Adrenal gland (tissue), 12 donors: Measurements from ENCODE around the gene JARID2. TPM values are rescaled to one million over a fixed set of nuclear protein-coding genes. Genes with fewer than 3 reads are reported as not detected.

Experiments
- DNase-seq, 7 donors: peaks; one replicate each; pipeline ENCODE4 v3.0.0-alpha.2; 2019 to 2020
- H3K27ac ChIP-seq, 5 donors: fragments of 200-600 bp; sonication (generic) in 4 of 5; 1 replicate in 3 of 5; 2 replicates in 2 of 5; pipeline versions ENCODE4 v1.5.1 to v1.8.0; 2016 to 2020; ENCODE audit warnings: mild to moderate bottlenecking in 1 of 5
- H3K27me3 ChIP-seq: fragments of 200-600 bp; 2 replicates; pipeline ENCODE4 v1.8.0; 2021
- H3K36me3 ChIP-seq, 2 donors: fragments of 200-600 bp; replicated peaks in 1 of 2; 1 replicate in 1 of 2; 2 replicates in 1 of 2; pipeline versions ENCODE4 v1.5.1 to v1.8.0; 2018 to 2022
- H3K4me1 ChIP-seq, 2 donors: fragments of 200-600 bp; replicated peaks in 1 of 2; 1 replicate in 1 of 2; 2 replicates in 1 of 2; pipeline versions ENCODE4 v1.5.1 to v1.8.0; 2018 to 2021
- H3K4me3 ChIP-seq, 4 donors: fragments of 200-600 bp; sonication (generic) in 3 of 4; one replicate each; pipeline ENCODE4 v1.5.1; 2016 to 2018
- H3K9me3 ChIP-seq, 3 donors: fragments of 200-600 bp; sonication (generic) in 1 of 3; replicated peaks in 1 of 3; 1 replicate in 2 of 3; 2 replicates in 1 of 3; pipeline versions ENCODE4 v1.5.1 to v1.8.0; 2016 to 2021
- POLR2A ChIP-seq, 2 donors: fragments of 450-650 bp; IDR thresholded peaks; one replicate each; pipeline ENCODE4 v1.6.1; 2017; ENCODE audit warnings: antibody characterized with exemption in 2 of 2, mild to moderate bottlenecking in 2 of 2, moderate library complexity in 1 of 2
- WGBS, 4 donors: extraction: QIAGEN DNeasy Blood & Tissue Kit in 2 of 4; methylation state at CpG; one replicate each; pipeline versions ENCODE4 v1.1.5 to v1.1.7; 2013 to 2017; 5-methylcytosine and 5-hydroxymethylcytosine counted together
- intact Hi-C, 2 donors: fragments of 100-400 bp; cut with DNase I; formaldehyde crosslinking; loops; one replicate each; pipeline versions ENCODE4 v1.14.1 to v1.15.0; 2022 to 2023
- polyA plus RNA-seq, 3 donors: library from polyadenylated mRNA; stranded (reverse); fragments of 200-250 nt in 2 of 3; fragments of 350-450 nt in 1 of 3; fragmentation: Illumina TruSeq in 1 of 3; extraction: RNeasy Lipid Tissue Mini Kit (QIAGEN cat#74804) in 1 of 3; gene quantifications; one replicate each; pipeline ENCODE4 v1.2.3, GENCODE V29; 2013 to 2014
- total RNA-seq, 9 donors: library from RNA; depleted of rRNA in 4 of 9; stranded (reverse); fragments of >200 nt in 4 of 9; fragments of 120-200 nt in 1 of 9; fragmentation: NEBNext Ultra II Directional in 1 of 9; extraction: Animal tissue kit (Norgen Biotek cat#: 25700) in 1 of 9; gene quantifications; one replicate each; pipeline versions ENCODE4 v1.1.0 to v1.2.4, GENCODE V29; 2013 to 2023
- TF ChIP-seq, protein P1 (sequence below), 6 experiments: fragments of 450-650 bp in 4 of 6; fragments of 200-600 bp in 2 of 6; sonication (generic) in 1 of 6; IDR thresholded peaks; 1 replicate in 5 of 6; 2 replicates in 1 of 6; pipeline versions ENCODE4 v1.5.1 to v1.8.0; 2016 to 2021; ENCODE audit warnings: antibody characterized with exemption in 6 of 6, mild to moderate bottlenecking in 2 of 6, moderate library complexity in 1 of 6
- donor health status: healthy with polysubstance abuse.
- donor health status: Bipolar disorder and iron deficiency.
- donor health status: DM: yes; HTN: yes; CAD: no.
- donor health status: DM: no; HTN: no; CAD: no.
- donor health status: DM: no; HTN: no; CAD: no.
- donor health status: DM: yes; HTN: yes; CAD: no.

JARID2 gene
- total and polyA plus RNA-seq, 12 donors = 3.0 to 13.6 (median 8.2) TPM

- H3K4me3 ChIP-seq = no peak overlapping the region
- WGBS, 4 donors = 89 to 96% (median 95%) methylated on average over 4 of the region's 4 CpGs
- no peak for DNase-seq
- H3K27ac ChIP-seq = no peak overlapping the region
- no peaks in the 10 kb centered on the region for H3K4me1 ChIP-seq
- no peaks in the 10 kb centered on the region for H3K9me3 ChIP-seq
- H3K27me3 ChIP-seq = no peaks in the 10 kb centered on the region
- TF ChIP-seq POLR2A (IDR thresholded peaks at IDR 0.05) = no peak
- TF ChIP-seq, protein P1, sequence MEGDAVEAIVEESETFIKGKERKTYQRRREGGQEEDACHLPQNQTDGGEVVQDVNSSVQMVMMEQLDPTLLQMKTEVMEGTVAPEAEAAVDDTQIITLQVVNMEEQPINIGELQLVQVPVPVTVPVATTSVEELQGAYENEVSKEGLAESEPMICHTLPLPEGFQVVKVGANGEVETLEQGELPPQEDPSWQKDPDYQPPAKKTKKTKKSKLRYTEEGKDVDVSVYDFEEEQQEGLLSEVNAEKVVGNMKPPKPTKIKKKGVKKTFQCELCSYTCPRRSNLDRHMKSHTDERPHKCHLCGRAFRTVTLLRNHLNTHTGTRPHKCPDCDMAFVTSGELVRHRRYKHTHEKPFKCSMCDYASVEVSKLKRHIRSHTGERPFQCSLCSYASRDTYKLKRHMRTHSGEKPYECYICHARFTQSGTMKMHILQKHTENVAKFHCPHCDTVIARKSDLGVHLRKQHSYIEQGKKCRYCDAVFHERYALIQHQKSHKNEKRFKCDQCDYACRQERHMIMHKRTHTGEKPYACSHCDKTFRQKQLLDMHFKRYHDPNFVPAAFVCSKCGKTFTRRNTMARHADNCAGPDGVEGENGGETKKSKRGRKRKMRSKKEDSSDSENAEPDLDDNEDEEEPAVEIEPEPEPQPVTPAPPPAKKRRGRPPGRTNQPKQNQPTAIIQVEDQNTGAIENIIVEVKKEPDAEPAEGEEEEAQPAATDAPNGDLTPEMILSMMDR (IDR thresholded peaks at IDR 0.05) = no peak
- intact Hi-C loops = no loop called here
- no peaks in the 10 kb centered on the region for H3K36me3 ChIP-seq
Measured at GRCh38 chr6:15544321-15544900, 298.5 kb downstream of the JARID2 start.

DNA sequence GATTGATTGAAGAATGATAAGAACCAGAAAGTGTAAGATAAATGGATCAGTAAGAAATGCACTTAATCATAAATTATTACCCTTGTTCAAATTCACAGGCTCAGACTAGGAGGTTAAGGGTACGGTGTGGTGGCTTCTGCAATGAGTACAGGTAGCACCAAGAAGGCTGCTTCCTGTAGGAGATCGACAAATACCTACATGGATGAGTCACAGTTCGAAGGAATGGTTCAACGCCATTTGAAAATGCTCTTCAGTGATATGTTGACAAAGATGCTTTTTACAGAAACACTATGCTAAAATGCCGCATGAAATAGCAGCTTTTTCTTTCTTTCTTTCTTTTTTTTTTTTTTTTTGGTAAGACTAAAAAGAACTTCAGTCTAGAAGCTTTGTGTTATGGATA, 300.7 kb downstream of the JARID2 start:
- H3K9me3 ChIP-seq = no peaks in the 10 kb centered on the region
- DNase-seq = no peak
- no peaks in the 10 kb centered on the region for H3K36me3 ChIP-seq
- WGBS, 4 donors = 91 to 97% (median 96%) methylated on average over 5 of the region's 5 CpGs
- no peak overlapping the region for H3K27ac ChIP-seq
- TF ChIP-seq POLR2A (IDR thresholded peaks at IDR 0.05) = no peak
- TF ChIP-seq, protein P1 (IDR thresholded peaks at IDR 0.05) = no peak
- no peak overlapping the region for H3K4me3 ChIP-seq
- intact Hi-C loops = no loop called here
- H3K4me1 ChIP-seq = peaks cover 0 to 8% of the 10 kb centered on the region in 2 donors
- H3K27me3 ChIP-seq = no peaks in the 10 kb centered on the region

GRCh38 chr6:15547400-15547799, 301.5 kb downstream of the JARID2 start:
- Histone ChIP-seq H3K4me3 (no peak overlapping the region), H3K36me3 (no peaks in the 10 kb centered on the region), H3K27ac (no peak overlapping the region), H3K4me1 (peaks cover 0 to 11% of the 10 kb centered on the region in 2 donors), H3K9me3 (no peaks in the 10 kb centered on the region), H3K27me3 (no peaks in the 10 kb centered on the region)
- TF ChIP-seq, protein P1 (IDR thresholded peaks at IDR 0.05) = no peak
- no peak for TF ChIP-seq POLR2A (IDR thresholded peaks at IDR 0.05)
- intact Hi-C loops = no loop called here
- 89 to 96% (median 92%) methylated on average over 5 of the region's 5 CpGs for WGBS, 4 donors
- DNase-seq = no peak

DNA sequence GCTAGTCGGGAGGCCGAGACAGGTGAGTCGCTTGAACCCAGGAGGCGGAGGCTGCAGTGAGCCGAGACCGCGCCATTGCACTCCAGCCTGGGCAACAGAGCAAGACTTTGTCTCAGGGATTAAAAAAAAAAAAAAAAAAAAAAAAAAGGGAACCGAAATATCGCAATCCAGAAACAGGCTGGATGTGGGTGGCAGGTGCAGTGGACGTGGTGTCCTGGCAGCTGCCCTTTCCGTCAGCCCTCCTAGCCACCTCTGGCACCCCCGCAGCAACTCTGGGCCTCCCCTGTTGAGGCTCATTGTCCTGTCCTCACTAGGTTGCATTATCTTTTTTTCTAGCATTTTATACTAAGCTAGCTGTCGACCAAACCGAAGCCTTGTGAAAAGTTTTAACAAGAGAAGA, 303.5 kb downstream of the JARID2 start:
- no peak for TF ChIP-seq POLR2A (IDR thresholded peaks at IDR 0.05)
- TF ChIP-seq, protein P1 (IDR thresholded peaks at IDR 0.05) = no peak

More for the DNA sequence above, 303.5 kb downstream of the JARID2 start:
- DNase-seq = no peak
- intact Hi-C loops = no loop called here
- H3K36me3 ChIP-seq = no peaks in the 10 kb centered on the region
- H3K27ac ChIP-seq = no peak overlapping the region
- H3K27me3 ChIP-seq = no peaks in the 10 kb centered on the region
- H3K9me3 ChIP-seq = no peaks in the 10 kb centered on the region
- H3K4me3 ChIP-seq = no peak overlapping the region
- WGBS, 4 donors = 79 to 90% (median 86%) methylated on average over 7 to 14 of the region's 14 CpGs
- peaks cover 0 to 11% of the 10 kb centered on the region in 2 donors for H3K4me1 ChIP-seq
